H1 (cell line): ENCODE measurements around the gene UBIAD1. TPM values are rescaled to one million over a fixed set of nuclear protein-coding genes. Genes with fewer than 3 reads are reported as not detected.

Source experiments
- SIX5 ChIP-seq: IDR thresholded peaks from 2 replicates; pipeline ENCODE4 v1.6.1; 2011; ENCODE audit warnings: mild to moderate bottlenecking, low read depth, low read length
- SP4 ChIP-seq: IDR thresholded peaks from 2 replicates; pipeline ENCODE4 v1.6.1; 2012; ENCODE audit warnings: low read length, inconsistent platforms
- USF2 ChIP-seq: IDR thresholded peaks from 2 replicates; pipeline ENCODE4 v1.6.1; 2011; ENCODE audit warnings: low read length, improper control_type of control experiment
- polyA plus RNA-seq, 7 experiments: library from polyadenylated mRNA; depleted of rRNA in 3 of 7; stranded (reverse) in 5 of 7; unstranded in 2 of 7; fragments of >200 nt in 5 of 7; fragments of 200-250 nt in 2 of 7; gene quantifications; 1 replicate in 5 of 7; 2 replicates in 1 of 7; 4 replicates in 1 of 7; pipeline versions ENCODE4 v1.2.1 to v1.2.3, GENCODE V29; 2011 to 2013; ENCODE audit warnings: missing spikeins in 2 of 7, mixed read lengths in 2 of 7
- total RNA-seq: library from RNA; stranded (reverse); fragmentation: NEBNext Ultra II Directional; extraction: Animal tissue kit (Norgen Biotek cat#: 25700); gene quantifications from 2 replicates; pipeline ENCODE4 v1.2.1, GENCODE V29; 2021

The UBIAD1 gene
- total and polyA plus RNA-seq, 2 of the 8 experiments (the other 6 are each of a cell fraction or from before 2014, with no cell fraction given) = 23.4 to 26.6 TPM

GRCh38 chr1:11299225-11299574 lies 26.2 kb downstream of the UBIAD1 start (continued):
- no peak for TF ChIP-seq SP4
- no peak for TF ChIP-seq USF2
- TF ChIP-seq SIX5 = no peak
